ENCODE data around the gene SLC4A1AP. TPM values are rescaled to one million over a fixed set of nuclear protein-coding genes. Genes with fewer than 3 reads are reported as not detected.

Gene SLC4A1AP
- total RNA-seq, 1 experiment from 2014 or later: 19.8 TPM

DNA sequence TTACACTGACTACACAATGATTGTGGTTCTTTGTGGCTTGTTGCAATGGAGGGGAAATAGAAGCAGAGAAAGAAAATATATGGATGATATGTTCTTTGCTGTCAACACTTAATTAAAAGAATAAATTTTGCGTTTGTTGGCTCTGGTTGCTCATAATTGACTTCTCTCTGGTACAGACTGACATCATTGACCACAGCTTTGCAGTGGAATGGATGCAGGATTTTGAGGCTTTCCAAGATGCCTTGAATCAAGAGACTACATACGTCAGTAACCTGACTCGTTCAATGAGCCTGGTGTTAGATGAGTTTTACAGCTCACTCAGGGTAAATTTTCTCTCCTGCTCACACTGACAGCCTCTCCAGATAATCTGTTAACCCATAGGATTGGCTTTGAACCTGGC lies 25.0 kb upstream of the SLC4A1AP start:
- Histone ChIP-seq H3K9ac (ENCODE audit: low read length) (no peak overlapping the region), H3K27ac (ENCODE audit: low read depth, low read length) (no peak overlapping the region), H3K36me3 (ENCODE audit: control insufficient read depth in 1 of 2, insufficient read depth in 2 of 2, low read length in 2 of 2) (peaks cover 46 to 53% of the 10 kb centered on the region in 2 experiments; a peak in 3 of 4 replicates), H3K4me3 (replicated peaks in 1 of 2; ENCODE audit: low read depth in 1 of 2, low read length in 2 of 2) (no peak overlapping the region), H3K4me2 (ENCODE audit: low read length) (no peak overlapping the region), H4K20me1 (ENCODE audit: insufficient read depth) (no peaks in the 10 kb centered on the region), H3K9me2 (ENCODE audit: insufficient read depth) (no peaks in the 10 kb centered on the region), H2AFZ (ENCODE audit: low read depth, low read length, poor library complexity, severe bottlenecking) (no peak overlapping the region), H3K27me3 (ENCODE audit: insufficient read depth, low read length) (no peaks in the 10 kb centered on the region), H3K79me2 (ENCODE audit: insufficient read depth, low read length) (no peaks in the 10 kb centered on the region; the same call in none of the 2 replicates), H3K4me1 (ENCODE audit: control insufficient read depth in 1 of 2, insufficient read depth in 2 of 2, low read length in 2 of 2) (no peaks in the 10 kb centered on the region), H3K9me3 (ENCODE audit: control insufficient read depth in 1 of 2, insufficient read depth in 1 of 2, low read depth in 1 of 2, low read length in 2 of 2) (no peaks in the 10 kb centered on the region)
- ChIA-PET CTCF (no interaction called here), RAD21 (ENCODE audit: low non-redundant PET in 1 of 2, low total read pairs in 2 of 2, uncharacterized antibody in 2 of 2, unreplicated experiment in 2 of 2) (no interaction called here), POLR2A (no interaction called here)
- ATAC-seq: no peak
- no peak for TF ChIP-seq EGR1 (IDR thresholded peaks at IDR 0.05; ENCODE audit: low read depth)
- no peak for TF ChIP-seq REST (IDR thresholded peaks at IDR 0.05; ENCODE audit: low read depth)
- no peak for TF ChIP-seq CTCF (IDR thresholded peaks at IDR 0.05 in 2 of 3, conservative IDR thresholded peaks at IDR 0.05 in 1 of 3; ENCODE audit: borderline replicate concordance in 1 of 3, insufficient read depth in 1 of 3, low read depth in 2 of 3, low read length in 2 of 3)
- no TSS peak for BruUV-seq (replicated peaks)
- intact Hi-C loops (cut with micrococcal nuclease): no loop called here
- no peak for DNase-seq (ENCODE audit: low read depth, low spot score)

Measured in HCT116 (cell line).